Suprapubic skin (tissue), 4 donors: ENCODE results near the gene SLC38A1. TPM values are rescaled to one million over a fixed set of nuclear protein-coding genes. Genes with fewer than 3 reads are reported as not detected.

Experiments
- DNase-seq, 2 donors: peaks; one replicate each; pipeline ENCODE4 v3.0.0-alpha.2; 2019; ENCODE audit warnings: low spot score in 2 of 2
- H3K27ac ChIP-seq: fragments of 200-600 bp; sonication (generic); one replicate; pipeline ENCODE4 v1.5.1; 2019
- H3K27me3 ChIP-seq: fragments of 200-600 bp; sonication (generic); one replicate; pipeline ENCODE4 v1.5.1; 2019
- H3K36me3 ChIP-seq: fragments of 200-600 bp; sonication (generic); one replicate; pipeline ENCODE4 v1.5.1; 2019
- H3K4me1 ChIP-seq: fragments of 200-600 bp; sonication (generic); one replicate; pipeline ENCODE4 v1.5.1; 2019
- H3K4me3 ChIP-seq: fragments of 200-600 bp; sonication (generic); one replicate; pipeline ENCODE4 v1.5.1; 2019; ENCODE audit warnings: mild to moderate bottlenecking
- H3K9me3 ChIP-seq: fragments of 200-600 bp; sonication (generic); one replicate; pipeline ENCODE4 v1.5.1; 2019
- EP300 ChIP-seq: sonication (generic); formaldehyde crosslinking; IDR thresholded peaks from one replicate; pipeline ENCODE4 v1.6.1; 2017; ENCODE audit warnings: antibody characterized with exemption
- POLR2A ChIP-seq, 2 donors: fragments of 450-650 bp; IDR thresholded peaks; one replicate each; pipeline ENCODE4 v1.6.1; 2017; ENCODE audit warnings: antibody characterized with exemption in 2 of 2, mild to moderate bottlenecking in 2 of 2, moderate library complexity in 2 of 2
- POLR2AphosphoS5 ChIP-seq, 3 donors: sonication (generic); formaldehyde crosslinking; IDR thresholded peaks; one replicate each; pipeline ENCODE4 v1.6.1; 2017; ENCODE audit warnings: antibody characterized with exemption in 3 of 3
- WGBS: methylation state at CpG from one replicate; pipeline ENCODE4 v1.1.5; 2018; 5-methylcytosine and 5-hydroxymethylcytosine counted together
- total RNA-seq, 4 donors: library from RNA; depleted of rRNA; stranded (reverse); fragments of >200 nt; gene quantifications; one replicate each; pipeline ENCODE4 v1.1.0, GENCODE V29; 2016
- TF ChIP-seq, protein P1 (sequence below), 2 donors: fragments of 200-600 bp in 1 of 2; fragments of 450-650 bp in 1 of 2; sonication (generic) in 1 of 2; IDR thresholded peaks; one replicate each; pipeline ENCODE4 v1.5.1; 2016 to 2019; ENCODE audit warnings: antibody characterized with exemption in 2 of 2, mild to moderate bottlenecking in 1 of 2, moderate library complexity in 1 of 2

The SLC38A1 gene
- total RNA-seq, 4 donors from 2014 or later, result 96.2 to 110 (median 102) TPM

DNA sequence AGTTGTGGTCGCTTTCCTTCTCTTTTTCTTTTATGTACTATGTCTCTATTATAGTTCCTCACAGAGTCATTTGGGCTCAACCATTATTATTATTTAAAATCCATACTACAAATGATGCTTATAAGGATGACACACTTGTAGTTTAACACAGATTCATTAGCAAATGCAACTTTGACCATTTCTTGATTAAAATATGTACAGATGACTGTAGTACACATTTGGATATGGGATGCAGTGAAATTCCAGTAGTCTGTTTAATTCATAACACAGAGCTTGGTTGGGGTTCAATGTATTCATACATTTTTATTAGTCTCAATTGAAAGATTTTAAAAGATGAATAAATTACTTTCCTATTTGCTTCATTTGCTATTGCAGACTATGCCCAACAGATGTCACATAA lies 30.0 kb downstream of the SLC38A1 start:
- WGBS, result 92% methylated on average over 1 of the region's 1 CpG
- DNase-seq, result no peak
- TF ChIP-seq POLR2A (IDR thresholded peaks at IDR 0.05) (no peak), POLR2AphosphoS5 (IDR thresholded peaks at IDR 0.05) (no peak), EP300 (no peak)
- TF ChIP-seq, protein P1, sequence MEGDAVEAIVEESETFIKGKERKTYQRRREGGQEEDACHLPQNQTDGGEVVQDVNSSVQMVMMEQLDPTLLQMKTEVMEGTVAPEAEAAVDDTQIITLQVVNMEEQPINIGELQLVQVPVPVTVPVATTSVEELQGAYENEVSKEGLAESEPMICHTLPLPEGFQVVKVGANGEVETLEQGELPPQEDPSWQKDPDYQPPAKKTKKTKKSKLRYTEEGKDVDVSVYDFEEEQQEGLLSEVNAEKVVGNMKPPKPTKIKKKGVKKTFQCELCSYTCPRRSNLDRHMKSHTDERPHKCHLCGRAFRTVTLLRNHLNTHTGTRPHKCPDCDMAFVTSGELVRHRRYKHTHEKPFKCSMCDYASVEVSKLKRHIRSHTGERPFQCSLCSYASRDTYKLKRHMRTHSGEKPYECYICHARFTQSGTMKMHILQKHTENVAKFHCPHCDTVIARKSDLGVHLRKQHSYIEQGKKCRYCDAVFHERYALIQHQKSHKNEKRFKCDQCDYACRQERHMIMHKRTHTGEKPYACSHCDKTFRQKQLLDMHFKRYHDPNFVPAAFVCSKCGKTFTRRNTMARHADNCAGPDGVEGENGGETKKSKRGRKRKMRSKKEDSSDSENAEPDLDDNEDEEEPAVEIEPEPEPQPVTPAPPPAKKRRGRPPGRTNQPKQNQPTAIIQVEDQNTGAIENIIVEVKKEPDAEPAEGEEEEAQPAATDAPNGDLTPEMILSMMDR (IDR thresholded peaks at IDR 0.05), result no peak

DNA sequence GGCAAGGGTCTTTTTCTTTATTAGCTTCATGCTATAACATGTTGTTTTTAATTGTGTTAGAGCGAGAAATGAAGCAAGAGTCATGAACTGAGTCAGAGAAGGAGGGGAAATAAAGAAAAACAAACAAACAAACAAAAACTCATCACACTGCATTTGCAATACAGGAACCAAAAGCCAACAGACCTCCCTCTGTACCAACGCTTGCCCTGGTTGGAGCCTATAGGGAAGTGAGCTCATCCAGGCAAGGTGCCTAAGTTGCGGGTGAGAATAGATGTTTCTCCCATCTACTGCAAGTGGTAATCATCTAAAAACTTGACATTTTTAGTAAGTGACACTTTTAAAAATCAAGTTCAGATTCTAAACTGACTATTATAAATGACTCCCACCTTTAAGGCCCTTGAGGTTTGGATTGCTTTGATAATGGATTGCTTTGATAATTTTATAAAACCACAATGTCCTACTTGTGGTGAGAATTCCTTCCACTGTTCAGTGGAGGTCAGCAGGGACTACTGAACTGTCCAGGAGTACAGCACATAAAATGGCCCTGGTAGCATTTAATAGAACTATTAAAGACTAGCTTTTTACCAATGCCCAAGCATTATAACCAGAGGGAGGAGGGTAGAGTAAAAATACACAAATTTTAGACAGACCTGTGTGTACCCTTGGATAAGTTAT lies 31.3 kb downstream of the SLC38A1 start:
- H3K4me3 ChIP-seq, result no peak overlapping the region
- 80% methylated on average over 3 of the region's 3 CpGs for WGBS

More for the DNA sequence above, 30.0 kb downstream of the SLC38A1 start:
- H3K36me3 ChIP-seq, result no peaks in the 10 kb centered on the region
- no peak overlapping the region for H3K27ac ChIP-seq
- no peaks in the 10 kb centered on the region for H3K4me1 ChIP-seq
- H3K27me3 ChIP-seq, result no peaks in the 10 kb centered on the region
- H3K4me3 ChIP-seq, result no peak overlapping the region
- no peaks in the 10 kb centered on the region for H3K9me3 ChIP-seq

DNA sequence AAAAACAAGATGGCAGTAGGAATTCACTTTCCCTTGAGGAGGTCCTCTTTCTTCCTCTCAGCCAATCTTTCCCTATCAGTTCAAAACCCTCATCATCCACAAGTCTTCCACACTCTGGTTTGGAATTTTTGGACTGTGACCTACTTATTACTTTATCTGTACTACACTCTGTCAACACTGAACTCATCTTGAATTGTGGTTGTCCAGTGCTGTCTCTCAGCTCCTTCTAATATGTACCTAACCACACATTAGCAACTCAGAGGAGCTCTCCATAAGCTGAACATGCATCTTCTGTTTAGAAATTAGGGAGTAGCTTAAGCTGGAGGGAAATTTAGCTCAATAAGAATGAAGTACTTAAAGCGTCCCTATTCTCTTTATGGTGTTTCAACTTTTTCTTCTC lies 34.8 kb downstream of the SLC38A1 start:
- H3K4me1 ChIP-seq, result no peaks in the 10 kb centered on the region
- TF ChIP-seq POLR2AphosphoS5 (IDR thresholded peaks at IDR 0.05) (no peak), POLR2A (IDR thresholded peaks at IDR 0.05) (no peak), EP300 (no peak)
- TF ChIP-seq, protein P1 (IDR thresholded peaks at IDR 0.05), result no peak
- no peaks in the 10 kb centered on the region for H3K9me3 ChIP-seq
- H3K36me3 ChIP-seq, result no peaks in the 10 kb centered on the region
- no peak overlapping the region for H3K4me3 ChIP-seq
- 100% methylated on average over 1 of the region's 1 CpG for WGBS
- no peak for DNase-seq
- H3K27ac ChIP-seq, result no peak overlapping the region
- H3K27me3 ChIP-seq, result no peaks in the 10 kb centered on the region

More for the DNA sequence above, 31.3 kb downstream of the SLC38A1 start:
- Histone ChIP-seq H3K27ac (no peak overlapping the region), H3K27me3 (no peaks in the 10 kb centered on the region), H3K9me3 (no peaks in the 10 kb centered on the region), H3K36me3 (no peaks in the 10 kb centered on the region), H3K4me1 (no peaks in the 10 kb centered on the region)
- no peak for TF ChIP-seq POLR2AphosphoS5 (IDR thresholded peaks at IDR 0.05)
- TF ChIP-seq, protein P1 (IDR thresholded peaks at IDR 0.05), result no peak
- TF ChIP-seq EP300, result no peak
- no peak for TF ChIP-seq POLR2A (IDR thresholded peaks at IDR 0.05)
- no peak for DNase-seq

DNA sequence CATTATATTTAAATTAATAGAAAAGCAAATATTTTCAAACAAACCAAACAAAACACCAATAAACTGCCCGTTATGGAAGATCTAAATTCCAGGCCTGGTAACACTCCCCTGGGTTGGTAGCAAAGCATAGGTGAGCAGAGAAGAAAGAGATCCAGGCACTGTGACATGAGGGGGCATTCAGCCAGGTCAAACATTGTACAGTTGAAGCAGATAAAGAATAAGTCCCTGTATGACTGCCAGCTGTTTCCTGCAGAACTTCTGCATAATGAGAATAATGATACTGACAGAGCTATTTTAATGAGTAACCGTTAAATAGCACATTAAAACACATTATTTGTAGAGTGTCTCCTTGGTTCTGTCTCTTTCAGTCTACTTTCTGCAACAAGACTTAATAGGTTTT lies 35.4 kb downstream of the SLC38A1 start:
- H3K9me3 ChIP-seq, result no peaks in the 10 kb centered on the region
- DNase-seq, result no peak
- no peak overlapping the region for H3K4me3 ChIP-seq
- H3K27ac ChIP-seq, result no peak overlapping the region
- H3K27me3 ChIP-seq, result no peaks in the 10 kb centered on the region
- H3K36me3 ChIP-seq, result no peaks in the 10 kb centered on the region
- WGBS, result 66% methylated on average over 2 of the region's 2 CpGs
- H3K4me1 ChIP-seq, result no peaks in the 10 kb centered on the region
- TF ChIP-seq POLR2AphosphoS5 (IDR thresholded peaks at IDR 0.05) (no peak), POLR2A (IDR thresholded peaks at IDR 0.05) (no peak), EP300 (no peak)

DNA sequence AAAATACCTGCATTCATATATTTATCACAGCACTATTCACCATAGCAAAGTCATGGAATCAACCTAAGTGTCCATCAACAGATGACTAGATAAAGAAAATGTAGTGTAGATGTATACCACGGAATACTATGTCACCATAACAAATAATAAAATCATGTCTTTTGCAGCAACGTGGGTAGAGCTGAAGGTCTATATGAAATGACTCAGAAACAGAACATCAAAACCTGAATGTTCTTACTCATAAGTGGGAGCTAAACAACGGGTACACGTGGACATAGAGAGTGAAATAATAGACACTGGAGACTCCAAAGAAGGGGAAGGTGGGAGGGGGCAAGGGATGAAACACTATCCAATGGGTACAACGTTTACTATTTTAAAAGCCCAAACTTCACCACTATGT lies 37.9 kb downstream of the SLC38A1 start:
- no peak for TF ChIP-seq POLR2A (IDR thresholded peaks at IDR 0.05)
- no peak for TF ChIP-seq EP300
- TF ChIP-seq POLR2AphosphoS5 (IDR thresholded peaks at IDR 0.05), result no peak
- no peaks in the 10 kb centered on the region for H3K4me1 ChIP-seq
- H3K27ac ChIP-seq, result no peak overlapping the region
- H3K27me3 ChIP-seq, result no peaks in the 10 kb centered on the region
- no peaks in the 10 kb centered on the region for H3K9me3 ChIP-seq
- no peak for DNase-seq
- WGBS, result 89% methylated on average over 5 of the region's 5 CpGs
- no peak overlapping the region for H3K4me3 ChIP-seq
- no peaks in the 10 kb centered on the region for H3K36me3 ChIP-seq

DNA sequence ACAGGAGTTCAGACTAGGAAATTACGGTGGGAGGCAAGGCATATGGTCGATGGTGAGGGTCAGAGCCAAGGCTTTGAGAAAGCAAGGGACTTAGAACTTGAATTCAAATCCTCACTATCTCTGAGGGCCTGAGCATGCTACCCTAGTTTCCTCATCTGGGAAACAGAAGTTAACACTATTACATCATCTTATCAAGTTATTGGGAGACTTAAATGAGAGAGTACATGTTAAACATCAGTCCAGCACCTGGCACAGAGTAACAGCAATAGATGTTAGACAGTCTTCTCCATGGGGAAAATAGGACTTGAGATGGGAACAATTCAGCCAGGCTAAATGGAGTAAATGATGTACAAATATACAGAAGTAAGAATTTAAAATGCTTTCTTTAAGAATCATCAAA lies 38.5 kb downstream of the SLC38A1 start:
- H3K4me3 ChIP-seq, result no peak overlapping the region
- 88% methylated on average over 2 of the region's 2 CpGs for WGBS

More for the DNA sequence above, 38.5 kb downstream of the SLC38A1 start:
- H3K36me3 ChIP-seq, result no peaks in the 10 kb centered on the region
- DNase-seq, result no peak
- no peak overlapping the region for H3K27ac ChIP-seq
- H3K27me3 ChIP-seq, result no peaks in the 10 kb centered on the region
- H3K9me3 ChIP-seq, result no peaks in the 10 kb centered on the region
- no peak for TF ChIP-seq POLR2AphosphoS5 (IDR thresholded peaks at IDR 0.05)
- no peak for TF ChIP-seq POLR2A (IDR thresholded peaks at IDR 0.05)
- H3K4me1 ChIP-seq, result peaks cover 2% of the 10 kb centered on the region
